CD1c-positive myeloid dendritic cell (primary cell): Measurements from ENCODE around the gene CALU.

Source experiments
- DNase-seq: peaks from one replicate; pipeline ENCODE4 v3.0.0-alpha.2; 2016; ENCODE audit errors: extremely low spot score

CALU gene

DNA sequence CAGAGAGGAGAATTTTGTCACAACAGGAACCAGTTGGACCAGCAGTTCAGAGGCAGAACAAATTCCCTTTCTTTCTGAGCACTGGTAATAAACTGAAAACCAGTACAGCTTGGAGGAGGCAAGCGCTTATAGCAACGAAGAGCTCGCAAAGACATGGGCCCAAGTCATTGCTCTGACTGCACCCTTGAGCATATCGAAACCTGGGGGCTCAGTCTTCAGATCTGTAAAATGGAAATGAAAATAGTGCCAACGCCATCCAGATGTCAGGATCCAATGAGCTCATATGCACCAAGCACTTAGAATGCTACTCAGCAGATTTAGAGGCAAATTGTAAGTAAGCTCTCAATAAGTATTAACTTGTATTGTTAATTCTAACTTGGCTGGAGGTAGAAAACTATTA is 14.4 kb upstream of the CALU start:
- DNase-seq: no peak

DNA sequence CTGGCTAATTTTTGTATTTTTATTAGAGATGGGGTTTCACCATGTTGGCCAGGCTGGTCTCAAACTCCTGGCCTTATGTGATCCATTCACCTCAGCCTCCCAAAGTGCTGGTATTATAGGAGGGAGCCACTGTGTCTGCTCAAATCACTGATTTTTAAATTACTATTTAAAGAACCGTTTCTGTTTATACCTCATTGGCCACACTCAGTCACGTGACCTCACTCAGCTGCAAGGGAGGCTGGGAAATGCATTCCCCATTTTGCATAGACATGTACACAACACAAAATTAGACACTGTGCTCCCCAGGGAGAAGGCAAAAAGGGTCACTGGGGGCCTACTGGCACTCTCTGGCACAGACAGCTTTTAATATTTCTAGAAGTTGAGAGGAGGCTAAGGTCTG is 13.6 kb upstream of the CALU start:
- DNase-seq: no peak

DNA sequence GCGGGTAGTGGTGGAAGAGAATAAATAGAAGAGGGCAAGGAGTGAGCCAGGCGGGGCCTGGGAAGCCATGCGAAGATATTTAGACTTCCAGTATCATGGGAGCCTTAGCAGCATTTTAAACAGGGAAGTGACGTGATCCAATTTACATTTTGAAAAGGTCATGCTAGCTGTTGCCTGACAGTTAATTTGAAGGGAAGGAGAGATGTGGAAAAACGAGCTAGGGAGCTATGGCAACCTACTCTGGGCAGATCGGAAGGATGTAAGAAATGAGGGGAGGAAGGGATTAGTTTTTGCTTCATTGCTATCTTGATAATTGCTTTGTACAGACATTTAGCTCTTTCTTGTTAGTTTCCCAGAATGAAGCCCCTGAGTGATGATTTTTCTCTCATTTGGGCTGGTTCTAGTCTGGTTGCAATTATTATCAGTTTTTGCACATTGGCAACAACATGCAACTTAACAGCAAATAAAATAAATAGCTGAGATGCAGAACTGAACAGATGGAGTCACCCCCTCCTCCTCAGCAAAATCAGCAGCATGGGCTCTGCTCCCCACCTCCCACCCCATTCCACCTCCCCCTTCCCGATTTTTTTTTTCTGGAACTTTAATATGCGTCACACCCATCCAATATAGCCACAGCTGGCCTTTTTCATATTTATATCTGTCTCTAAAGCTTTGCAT is 13.0 kb upstream of the CALU start:
- no peak for DNase-seq

DNA sequence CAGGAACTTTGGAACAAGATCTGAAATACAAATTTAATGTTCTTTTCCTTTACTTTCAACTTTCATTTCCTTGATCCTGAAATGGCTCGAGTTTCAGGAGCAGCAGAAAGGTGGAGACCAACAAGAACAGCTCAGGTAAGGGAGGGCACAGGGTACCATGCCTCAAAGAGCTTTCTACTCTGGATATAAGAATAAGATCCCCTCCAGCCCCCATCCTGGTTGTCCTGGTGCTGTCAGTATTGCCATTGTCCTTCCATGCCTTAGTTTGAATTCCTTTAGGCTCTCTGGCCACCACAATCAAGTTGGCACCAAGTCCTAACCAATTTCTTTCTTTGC is 12.5 kb upstream of the CALU start:
- DNase-seq: no peak

DNA sequence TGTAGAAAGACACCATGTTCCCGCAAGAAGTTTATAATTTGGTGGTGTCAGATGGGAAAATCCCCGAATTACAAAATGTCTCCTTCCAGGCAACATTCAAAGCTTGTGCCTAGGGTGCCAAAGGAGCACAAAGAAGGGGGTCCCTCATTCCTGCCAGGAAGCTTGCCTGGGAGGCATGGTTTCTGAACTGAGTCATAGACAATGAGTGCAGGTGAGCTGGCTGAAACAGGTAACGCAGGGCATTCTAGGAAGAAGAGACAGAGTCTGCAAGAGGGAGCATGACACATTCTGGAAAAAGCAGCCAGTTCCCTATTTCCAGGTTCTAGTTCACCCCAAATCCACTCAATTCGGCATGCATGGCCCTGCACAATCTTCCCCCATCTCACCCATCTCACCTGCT is 11.9 kb upstream of the CALU start:
- DNase-seq: no peak

DNA sequence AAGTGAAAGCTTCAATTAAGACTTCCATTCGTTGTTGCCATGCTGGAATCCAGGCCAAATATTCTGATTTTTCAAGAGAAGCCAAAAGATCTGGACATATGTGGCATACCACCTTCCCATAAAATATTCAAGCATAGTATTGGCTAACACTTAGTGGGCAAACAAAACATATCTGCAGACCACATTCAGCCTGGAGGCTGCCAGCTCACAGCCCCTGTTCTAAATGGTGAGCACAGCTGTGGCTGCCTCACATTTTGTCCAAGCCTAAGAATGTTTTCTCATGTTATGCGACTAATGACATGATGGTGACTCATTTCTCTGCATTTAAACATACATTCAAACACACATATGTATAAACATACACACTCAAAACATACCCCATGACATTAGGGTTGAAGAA is 10.6 kb upstream of the CALU start:
- DNase-seq: no peak

DNA sequence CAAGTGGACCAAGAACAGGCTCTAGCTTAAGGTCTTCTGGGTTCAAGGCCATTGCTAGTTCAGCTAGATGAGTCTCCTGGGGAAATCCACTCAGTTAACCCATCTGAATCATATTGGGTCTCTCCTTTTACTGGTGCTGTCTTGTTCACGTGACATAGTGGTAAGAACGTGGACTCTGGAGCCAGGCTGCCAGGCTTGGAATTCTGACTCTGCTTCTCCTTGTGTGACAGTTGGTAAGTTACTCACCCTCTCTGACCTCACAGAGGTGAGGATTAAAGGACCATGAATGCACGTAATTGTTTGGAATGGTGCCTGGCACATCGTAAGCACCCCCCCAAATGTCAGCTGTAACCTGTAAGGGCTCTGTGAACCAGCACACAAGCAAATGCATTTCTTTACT is 9.7 kb upstream of the CALU start:
- DNase-seq: no peak

DNA sequence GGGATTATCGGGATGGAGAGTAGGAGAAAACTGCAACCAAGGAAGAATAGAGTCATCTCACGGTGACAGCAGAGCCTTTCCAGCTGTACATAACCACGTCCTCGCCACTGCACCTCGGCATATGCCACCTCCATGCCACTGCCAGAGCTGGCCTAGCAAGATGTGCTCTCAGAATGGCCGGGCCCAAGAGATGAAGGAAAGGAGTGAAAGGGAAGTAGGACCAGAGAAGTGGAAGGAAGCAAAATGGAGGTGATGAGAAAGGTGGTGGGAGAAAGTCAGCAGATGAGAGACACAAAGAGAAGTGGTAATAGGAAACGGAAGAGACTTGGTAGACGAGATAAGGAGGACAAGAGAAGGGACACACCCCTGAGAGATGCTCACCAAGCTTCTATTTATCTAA is 8.0 kb upstream of the CALU start:
- no peak for DNase-seq

DNA sequence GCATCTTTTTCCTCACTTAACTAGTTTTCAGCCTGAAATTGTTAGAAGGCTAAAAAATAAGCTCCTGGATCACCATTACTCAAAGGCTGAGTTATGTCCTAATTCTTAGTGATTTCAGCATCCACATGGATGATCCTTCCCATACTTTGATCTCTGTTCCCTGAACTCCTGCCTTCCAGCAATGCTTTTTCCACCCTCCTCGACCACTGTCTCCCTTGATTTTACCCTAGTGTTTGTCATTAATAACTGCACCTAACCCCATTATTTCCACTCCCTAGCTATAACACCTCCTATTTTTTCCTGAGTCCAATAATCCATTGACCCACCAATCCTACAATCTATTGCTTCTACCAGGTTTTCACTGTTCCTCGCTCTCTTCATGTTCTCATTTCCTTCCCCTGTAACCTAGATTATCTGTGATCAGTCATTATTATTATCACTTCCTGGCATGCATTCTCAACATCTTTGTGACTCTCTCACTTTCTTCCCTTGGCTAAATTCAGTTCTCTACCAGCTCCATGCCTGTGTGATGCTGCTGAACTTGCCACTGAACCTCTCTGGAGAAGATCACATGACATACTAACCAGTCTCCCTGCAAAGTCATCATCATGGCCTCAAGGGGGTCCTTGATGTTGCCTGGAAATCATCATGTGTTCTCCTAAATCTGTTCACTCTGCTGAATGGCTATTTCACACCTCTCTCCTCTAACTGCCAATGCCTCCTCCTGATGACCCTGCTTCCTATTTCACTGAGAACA is 6.5 kb upstream of the CALU start:
- DNase-seq: no peak

DNA sequence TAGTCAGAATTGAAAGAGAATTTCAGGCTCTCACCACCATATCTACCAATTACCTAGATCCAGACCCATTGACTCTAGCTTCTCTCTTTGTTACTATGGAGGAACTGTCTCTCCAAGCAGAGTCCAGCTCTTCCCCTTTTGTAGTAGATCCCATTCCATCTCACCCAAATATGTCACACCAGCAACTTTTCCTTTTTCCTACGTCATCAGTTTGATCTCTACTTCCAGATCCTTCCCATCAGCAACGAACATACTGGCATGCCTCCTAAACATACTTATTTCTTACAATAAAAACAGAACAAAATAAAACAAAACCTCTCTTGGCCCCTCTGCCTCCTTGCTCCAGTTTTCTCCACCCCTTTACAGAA is 5.9 kb upstream of the CALU start:
- no peak for DNase-seq

DNA sequence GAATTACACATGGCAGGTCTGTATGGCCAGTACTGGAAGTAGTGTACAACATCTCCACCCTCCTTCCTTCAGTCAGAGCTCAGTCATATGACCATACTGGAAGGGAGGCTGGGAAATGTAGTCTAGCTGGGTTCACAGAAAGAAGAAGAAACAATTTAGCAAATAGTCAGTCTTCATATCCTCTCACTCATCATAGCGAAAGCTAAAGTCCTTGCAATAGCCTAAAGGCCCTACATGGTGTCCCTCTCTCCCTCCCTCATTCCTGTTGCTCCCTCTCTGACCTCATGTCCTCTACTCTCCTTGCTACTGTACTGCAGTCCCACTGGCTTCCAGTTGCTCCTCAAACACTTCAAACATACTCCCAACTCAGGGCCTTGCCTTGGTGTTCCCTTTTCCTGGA is 4.3 kb upstream of the CALU start:
- DNase-seq: peak; percentile 43

DNA sequence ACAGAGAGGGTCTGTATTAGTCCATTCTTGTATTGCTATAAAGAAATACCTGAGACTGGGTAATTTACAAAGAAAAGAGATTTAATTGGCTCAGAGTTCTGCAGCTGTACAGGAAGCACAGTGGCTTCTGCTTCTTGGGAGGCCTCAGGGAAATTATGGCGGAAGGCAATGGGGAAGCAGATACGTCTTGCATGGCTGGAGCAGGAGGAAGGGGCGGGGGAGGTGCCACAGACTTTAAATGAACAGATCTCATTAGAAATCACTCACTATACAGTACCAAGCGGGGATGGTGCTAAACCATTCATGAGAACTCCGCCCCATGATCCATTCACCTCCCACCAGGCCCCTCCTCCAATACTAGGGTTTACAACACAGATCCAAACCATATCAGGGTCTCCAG is 3.7 kb upstream of the CALU start:
- DNase-seq: peak; percentile 48

DNA sequence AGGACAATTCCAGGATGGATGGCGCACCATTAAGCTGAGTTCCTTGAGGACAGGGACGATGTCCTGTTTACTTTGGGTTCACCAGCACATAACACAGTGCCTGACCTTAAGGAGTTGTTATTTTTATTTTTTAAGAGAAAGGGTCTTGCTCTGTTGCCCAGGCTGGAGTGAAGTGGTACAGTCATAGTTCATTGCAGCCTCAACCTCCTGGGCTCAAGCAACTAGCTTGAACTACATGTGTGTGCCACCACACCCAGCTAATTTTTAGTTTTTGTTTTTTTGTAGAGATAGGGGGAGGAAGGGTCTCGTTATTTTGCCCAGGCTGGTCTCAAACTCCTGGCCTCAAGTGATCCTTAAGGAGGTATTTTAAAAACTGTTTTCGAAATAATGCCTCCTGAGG is 1.7 kb upstream of the CALU start:
- no peak for DNase-seq

DNA sequence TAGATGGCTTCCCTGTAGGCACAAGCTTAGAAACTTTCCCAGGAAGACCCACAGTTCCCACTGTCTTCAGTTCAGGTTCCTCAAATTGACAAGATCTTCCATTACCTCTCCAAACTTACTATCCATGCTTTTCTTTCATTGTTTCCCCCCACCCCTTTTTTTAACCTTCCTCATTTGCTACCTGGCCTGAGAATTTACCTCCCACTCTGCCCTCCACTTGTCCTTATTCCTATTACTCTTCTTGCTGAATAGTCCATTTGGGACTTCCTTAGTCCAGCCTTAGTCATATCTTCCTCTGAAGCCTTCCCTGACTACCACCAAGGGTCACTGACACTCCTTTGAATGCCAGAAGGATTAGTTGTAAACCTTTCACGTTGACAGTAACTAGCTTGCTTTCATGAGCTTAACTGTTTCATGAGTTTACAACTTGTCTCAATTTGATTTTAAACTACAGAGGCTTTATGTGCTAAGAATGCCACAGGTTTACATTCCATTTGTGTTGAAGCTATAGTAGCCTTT is 1.2 kb upstream of the CALU start:
- DNase-seq: peak; percentile 37

DNA sequence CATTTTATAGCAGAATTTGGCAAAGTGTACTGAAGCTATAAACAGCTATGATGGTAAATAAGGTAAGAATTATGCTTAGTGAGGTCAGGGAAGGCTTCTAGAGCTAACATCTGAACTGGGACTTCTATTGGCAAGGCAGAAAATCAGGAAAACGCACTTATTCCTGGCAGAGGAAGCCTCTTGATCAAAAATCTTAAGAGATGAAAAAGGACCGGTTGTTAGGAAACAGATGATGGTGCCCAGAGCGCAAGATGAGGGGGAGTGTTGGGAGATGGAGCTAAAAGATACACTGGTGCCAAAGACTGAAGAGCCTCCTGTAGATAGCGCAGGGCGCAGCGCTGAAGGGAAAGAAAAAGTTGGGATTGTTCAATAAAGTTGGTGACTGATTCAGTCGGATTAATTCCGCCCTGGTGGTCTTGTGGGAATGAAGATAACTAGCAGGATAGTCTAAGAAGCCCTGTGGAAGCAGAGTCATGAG is 550 bp upstream of the CALU start:
- DNase-seq: no peak

DNA sequence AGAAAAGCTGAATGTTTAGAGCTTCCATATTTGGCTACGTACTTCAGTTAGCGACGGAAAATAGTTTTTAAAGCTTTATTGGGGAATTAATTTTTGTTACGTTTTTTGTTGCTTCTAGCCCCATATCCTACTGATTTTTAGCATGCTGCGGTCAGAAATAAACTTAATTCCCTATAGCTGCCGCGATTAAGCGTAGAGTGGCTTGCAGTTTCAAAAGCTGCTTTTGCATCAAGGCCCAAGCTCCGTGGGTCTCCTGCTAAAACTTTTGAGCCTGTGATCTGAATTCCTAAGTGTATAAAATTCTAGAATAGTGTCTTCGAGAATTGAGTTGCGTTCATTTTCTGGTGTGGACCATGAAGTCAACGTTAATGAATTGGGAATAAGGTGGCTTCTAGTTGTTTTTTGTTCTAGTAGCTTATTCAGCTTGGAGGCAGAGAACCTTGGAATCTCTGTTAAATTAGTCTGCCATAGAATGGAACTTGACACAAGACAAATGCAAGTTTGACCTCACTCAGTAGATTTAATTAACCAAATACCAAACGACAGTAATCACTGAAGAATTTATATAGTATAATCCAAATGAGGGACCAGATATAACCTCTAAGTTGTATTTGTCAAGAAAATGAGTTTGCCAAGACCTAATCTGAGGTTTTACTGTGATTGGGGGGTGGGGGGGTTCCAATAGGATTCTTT is 977 bp downstream of the CALU start:
- no peak for DNase-seq

DNA sequence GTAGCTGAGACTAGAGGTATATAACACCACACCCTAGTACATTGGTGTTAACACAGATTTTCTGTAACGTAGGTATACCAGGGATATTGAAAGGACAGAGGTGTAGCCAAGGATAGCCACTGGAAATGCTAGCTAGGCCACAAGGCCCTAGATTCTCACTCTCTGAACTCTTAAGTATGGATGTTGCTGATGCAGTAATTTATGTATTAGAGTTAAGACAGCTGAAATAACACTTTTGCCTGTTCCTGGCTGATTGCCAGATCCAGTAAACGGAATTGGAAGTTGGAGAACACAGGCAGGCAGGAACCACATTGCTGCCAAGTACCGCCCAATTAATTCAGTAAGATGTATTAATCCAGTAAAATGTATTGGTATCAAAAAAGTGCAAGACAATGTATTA is 1.8 kb downstream of the CALU start:
- no peak for DNase-seq

DNA sequence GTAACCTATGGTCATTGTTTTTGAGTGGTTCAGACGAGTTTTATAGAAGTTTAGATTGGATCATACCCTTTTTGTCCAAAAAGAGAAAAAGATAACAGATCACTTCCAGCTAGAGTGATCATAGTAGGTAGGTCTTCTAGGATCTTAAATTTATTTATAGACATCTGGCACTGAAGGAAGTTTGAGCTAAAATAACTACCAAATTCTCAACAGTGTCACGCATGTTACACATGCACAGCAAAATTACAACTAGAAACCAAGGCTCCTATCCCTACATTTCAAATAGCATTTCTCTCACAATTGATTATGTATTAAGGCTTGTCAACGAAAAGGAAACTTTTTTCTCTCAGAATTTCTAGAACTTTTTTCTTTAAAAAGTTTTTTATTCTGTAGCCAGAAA is 2.3 kb downstream of the CALU start:
- DNase-seq: no peak

DNA sequence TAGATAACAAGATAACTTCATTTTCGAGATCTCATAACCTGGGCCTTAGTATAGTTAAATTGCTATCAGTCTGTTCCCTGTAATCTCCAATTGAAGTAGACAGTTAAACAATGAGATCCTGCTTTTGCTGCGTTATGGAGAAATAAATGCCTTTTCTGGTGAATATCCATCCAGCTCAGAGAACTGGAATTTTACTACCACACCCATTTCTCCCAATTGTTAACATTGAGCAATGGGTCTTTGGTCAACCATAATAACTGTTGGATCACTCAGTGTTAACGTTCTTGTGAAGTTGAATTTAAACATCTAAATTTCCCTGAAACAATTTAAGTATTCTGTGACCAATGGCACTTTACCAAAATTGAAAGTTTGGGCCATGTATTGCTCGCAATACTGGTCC is 3.0 kb downstream of the CALU start:
- DNase-seq: no peak

DNA sequence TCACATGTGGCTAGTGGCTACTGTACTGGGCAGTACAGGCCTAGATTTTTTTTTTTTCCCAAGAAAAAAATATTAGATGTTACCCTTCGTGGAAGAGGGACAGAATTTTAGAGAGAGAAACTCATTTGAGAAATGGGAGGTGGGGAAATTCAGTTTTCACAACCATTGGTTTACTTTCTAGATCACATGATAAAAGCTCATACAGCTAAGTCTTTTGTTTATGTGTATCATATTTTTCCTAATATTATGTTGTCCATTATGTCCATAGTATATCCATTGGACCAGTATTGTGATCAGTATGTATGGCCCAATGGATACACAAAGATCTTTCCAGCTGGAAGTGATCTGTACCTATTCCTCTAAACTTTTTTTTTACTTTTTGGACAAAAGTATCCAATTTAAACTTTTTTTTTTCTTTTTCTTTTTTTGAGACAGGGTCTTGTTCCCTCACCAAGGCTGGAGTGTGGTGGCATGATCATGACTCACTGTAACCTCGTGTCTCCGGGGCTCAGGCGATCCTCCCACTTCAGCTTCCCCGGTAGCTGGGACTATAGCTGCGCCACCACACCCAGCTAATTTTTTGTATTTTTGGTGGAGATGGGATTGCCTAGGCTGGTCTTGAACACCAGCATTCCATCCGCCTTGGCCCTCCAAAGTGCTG is 4.1 kb downstream of the CALU start:
- DNase-seq: peak; percentile 56

DNA sequence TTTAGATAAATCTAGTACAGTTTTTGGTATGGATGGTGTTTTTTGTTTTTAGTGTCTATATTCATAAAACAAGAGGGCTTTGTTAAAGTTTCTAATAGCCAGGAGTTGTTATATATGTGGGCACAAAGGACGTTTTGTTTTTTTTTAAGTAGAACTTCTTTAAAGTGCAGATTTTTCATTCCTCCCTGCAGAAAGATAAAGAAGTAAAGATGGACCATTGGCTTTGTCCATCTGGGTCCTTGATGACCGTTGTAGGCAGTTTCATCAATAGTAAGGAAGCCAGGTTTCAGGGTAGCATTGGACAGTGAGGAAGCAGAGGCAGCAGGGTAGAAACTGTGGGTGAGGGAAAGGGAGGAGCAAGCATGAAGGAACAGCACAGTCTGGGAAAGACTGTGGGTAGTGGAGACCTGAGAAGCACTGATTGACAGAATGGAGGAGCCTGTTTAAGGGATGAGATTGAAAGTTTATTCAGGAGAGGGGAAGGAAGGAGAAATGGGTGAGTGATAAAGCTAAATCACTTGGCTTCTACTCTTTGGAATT is 5.3 kb downstream of the CALU start:
- DNase-seq: no peak

DNA sequence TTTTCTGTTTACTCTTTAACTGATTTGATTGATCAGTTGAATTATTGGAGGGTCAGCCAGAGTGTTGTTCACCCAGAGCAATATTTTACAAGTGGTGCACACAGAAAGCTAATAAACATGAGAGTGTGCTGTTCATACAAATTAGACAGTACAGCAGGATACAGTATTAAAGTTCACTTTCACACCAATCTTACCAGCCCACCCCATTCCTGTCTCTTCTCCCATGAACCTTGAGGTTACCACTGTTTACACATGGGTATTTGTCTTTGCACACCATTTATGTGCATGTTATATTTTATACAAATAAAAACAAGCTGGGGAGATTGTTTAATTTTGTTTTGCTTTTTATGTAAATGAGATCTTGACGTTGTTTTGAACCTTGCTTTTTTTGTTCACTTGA is 6.5 kb downstream of the CALU start:
- no peak for DNase-seq
